Measurements from ENCODE around the gene MTFMT. TPM values are rescaled to one million over a fixed set of nuclear protein-coding genes. Genes with fewer than 3 reads are reported as not detected.

Gene MTFMT
- total RNA-seq, 1 experiment from 2014 or later: 30.4 TPM

DNA sequence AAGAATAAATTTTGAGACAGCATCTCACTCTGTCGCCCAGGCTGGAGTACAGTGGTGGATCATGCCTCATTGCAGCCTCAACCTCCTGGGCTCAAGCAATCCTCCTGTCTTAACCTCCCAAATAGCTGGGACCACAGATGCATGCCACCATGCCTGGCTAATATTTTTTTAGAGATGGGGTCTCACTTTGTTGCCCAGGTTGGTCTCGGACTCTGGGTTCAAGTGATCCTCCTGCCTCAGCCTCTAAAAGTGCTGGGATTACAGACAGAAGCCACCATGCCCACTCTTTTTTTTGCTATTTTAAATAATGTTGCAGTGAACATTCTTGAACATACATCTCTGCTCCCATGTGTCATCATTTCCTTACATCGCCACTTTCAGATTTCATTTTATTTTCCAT lies 9.0 kb upstream of the MTFMT start:
- no peaks in the 10 kb centered on the region for H4K20me1 ChIP-seq (ENCODE audit: insufficient read depth)
- no peaks in the 10 kb centered on the region for H3K79me2 ChIP-seq (ENCODE audit: insufficient read depth, low read length)
- RAD21 ChIA-PET (ENCODE audit: low non-redundant PET in 1 of 2, low total read pairs in 2 of 2, uncharacterized antibody in 2 of 2, unreplicated experiment in 2 of 2): no interaction called here
- H3K4me2 ChIP-seq (ENCODE audit: low read length): no peak overlapping the region
- no TSS peak for BruUV-seq (replicated peaks)
- ATAC-seq (no peak), DNase-seq (ENCODE audit: low read depth, low spot score) (no peak)
- no peaks in the 10 kb centered on the region for H3K9me3 ChIP-seq (ENCODE audit: control insufficient read depth in 1 of 2, insufficient read depth in 1 of 2, low read depth in 1 of 2, low read length in 2 of 2)
- TF ChIP-seq MAX (IDR thresholded peaks at IDR 0.05) (no peak), EZH2phosphoT487 (IDR thresholded peaks at IDR 0.05; ENCODE audit: borderline replicate concordance) (no peak), RAD21 (IDR thresholded peaks at IDR 0.05; ENCODE audit: low read depth) (no peak), CEBPB (IDR thresholded peaks at IDR 0.05; ENCODE audit: low read depth) (no peak), TCF7L2 (IDR thresholded peaks at IDR 0.05; ENCODE audit: borderline replicate concordance, extremely low read depth, insufficient read depth, insufficient read length) (no peak), CBX3 (IDR thresholded peaks at IDR 0.05; ENCODE audit: low read depth) (no peak), ZNF274 (IDR thresholded peaks at IDR 0.05; ENCODE audit: low read depth, low read length) (no peak), YY1 (IDR thresholded peaks at IDR 0.05; ENCODE audit: extremely low read depth, insufficient replicate concordance, low read depth, low read length) (no peak), EGR1 (IDR thresholded peaks at IDR 0.05; ENCODE audit: low read depth) (no peak), ELF1 (IDR thresholded peaks at IDR 0.05; ENCODE audit: borderline replicate concordance, low read depth) (no peak), SIN3A (IDR thresholded peaks at IDR 0.05; ENCODE audit: low read depth) (no peak), EZH2 (IDR thresholded peaks at IDR 0.05) (no peak), POLR2AphosphoS5 (IDR thresholded peaks at IDR 0.05; ENCODE audit: low read depth, low read length) (no peak), SP1 (IDR thresholded peaks at IDR 0.05; ENCODE audit: low read depth) (no peak), SRF (IDR thresholded peaks at IDR 0.05; ENCODE audit: low read depth) (no peak), FOSL1 (IDR thresholded peaks at IDR 0.05; ENCODE audit: low read depth) (no peak)
- TF ChIP-seq, protein P1, sequence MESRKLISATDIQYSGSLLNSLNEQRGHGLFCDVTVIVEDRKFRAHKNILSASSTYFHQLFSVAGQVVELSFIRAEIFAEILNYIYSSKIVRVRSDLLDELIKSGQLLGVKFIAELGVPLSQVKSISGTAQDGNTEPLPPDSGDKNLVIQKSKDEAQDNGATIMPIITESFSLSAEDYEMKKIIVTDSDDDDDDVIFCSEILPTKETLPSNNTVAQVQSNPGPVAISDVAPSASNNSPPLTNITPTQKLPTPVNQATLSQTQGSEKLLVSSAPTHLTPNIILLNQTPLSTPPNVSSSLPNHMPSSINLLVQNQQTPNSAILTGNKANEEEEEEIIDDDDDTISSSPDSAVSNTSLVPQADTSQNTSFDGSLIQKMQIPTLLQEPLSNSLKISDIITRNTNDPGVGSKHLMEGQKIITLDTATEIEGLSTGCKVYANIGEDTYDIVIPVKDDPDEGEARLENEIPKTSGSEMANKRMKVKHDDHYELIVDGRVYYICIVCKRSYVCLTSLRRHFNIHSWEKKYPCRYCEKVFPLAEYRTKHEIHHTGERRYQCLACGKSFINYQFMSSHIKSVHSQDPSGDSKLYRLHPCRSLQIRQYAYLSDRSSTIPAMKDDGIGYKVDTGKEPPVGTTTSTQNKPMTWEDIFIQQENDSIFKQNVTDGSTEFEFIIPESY (IDR thresholded peaks at IDR 0.05; ENCODE audit: extremely low read depth, insufficient replicate concordance, low read length): no peak
- TF ChIP-seq, protein P2, sequence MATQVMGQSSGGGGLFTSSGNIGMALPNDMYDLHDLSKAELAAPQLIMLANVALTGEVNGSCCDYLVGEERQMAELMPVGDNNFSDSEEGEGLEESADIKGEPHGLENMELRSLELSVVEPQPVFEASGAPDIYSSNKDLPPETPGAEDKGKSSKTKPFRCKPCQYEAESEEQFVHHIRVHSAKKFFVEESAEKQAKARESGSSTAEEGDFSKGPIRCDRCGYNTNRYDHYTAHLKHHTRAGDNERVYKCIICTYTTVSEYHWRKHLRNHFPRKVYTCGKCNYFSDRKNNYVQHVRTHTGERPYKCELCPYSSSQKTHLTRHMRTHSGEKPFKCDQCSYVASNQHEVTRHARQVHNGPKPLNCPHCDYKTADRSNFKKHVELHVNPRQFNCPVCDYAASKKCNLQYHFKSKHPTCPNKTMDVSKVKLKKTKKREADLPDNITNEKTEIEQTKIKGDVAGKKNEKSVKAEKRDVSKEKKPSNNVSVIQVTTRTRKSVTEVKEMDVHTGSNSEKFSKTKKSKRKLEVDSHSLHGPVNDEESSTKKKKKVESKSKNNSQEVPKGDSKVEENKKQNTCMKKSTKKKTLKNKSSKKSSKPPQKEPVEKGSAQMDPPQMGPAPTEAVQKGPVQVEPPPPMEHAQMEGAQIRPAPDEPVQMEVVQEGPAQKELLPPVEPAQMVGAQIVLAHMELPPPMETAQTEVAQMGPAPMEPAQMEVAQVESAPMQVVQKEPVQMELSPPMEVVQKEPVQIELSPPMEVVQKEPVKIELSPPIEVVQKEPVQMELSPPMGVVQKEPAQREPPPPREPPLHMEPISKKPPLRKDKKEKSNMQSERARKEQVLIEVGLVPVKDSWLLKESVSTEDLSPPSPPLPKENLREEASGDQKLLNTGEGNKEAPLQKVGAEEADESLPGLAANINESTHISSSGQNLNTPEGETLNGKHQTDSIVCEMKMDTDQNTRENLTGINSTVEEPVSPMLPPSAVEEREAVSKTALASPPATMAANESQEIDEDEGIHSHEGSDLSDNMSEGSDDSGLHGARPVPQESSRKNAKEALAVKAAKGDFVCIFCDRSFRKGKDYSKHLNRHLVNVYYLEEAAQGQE (IDR thresholded peaks at IDR 0.05; ENCODE audit: low read depth): no peak
- TF ChIP-seq, protein P3, sequence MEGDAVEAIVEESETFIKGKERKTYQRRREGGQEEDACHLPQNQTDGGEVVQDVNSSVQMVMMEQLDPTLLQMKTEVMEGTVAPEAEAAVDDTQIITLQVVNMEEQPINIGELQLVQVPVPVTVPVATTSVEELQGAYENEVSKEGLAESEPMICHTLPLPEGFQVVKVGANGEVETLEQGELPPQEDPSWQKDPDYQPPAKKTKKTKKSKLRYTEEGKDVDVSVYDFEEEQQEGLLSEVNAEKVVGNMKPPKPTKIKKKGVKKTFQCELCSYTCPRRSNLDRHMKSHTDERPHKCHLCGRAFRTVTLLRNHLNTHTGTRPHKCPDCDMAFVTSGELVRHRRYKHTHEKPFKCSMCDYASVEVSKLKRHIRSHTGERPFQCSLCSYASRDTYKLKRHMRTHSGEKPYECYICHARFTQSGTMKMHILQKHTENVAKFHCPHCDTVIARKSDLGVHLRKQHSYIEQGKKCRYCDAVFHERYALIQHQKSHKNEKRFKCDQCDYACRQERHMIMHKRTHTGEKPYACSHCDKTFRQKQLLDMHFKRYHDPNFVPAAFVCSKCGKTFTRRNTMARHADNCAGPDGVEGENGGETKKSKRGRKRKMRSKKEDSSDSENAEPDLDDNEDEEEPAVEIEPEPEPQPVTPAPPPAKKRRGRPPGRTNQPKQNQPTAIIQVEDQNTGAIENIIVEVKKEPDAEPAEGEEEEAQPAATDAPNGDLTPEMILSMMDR (IDR thresholded peaks at IDR 0.05 in 2 of 3, conservative IDR thresholded peaks at IDR 0.05 in 1 of 3; ENCODE audit: borderline replicate concordance in 1 of 3, insufficient read depth in 1 of 3, low read depth in 2 of 3, low read length in 2 of 3): no peak
- TF ChIP-seq, protein P4, sequence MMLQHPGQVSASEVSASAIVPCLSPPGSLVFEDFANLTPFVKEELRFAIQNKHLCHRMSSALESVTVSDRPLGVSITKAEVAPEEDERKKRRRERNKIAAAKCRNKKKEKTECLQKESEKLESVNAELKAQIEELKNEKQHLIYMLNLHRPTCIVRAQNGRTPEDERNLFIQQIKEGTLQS (IDR thresholded peaks at IDR 0.05): no peak
- H3K9ac ChIP-seq (ENCODE audit: low read length): no peak overlapping the region
- no peaks in the 10 kb centered on the region for H3K36me3 ChIP-seq (ENCODE audit: control insufficient read depth in 1 of 2, insufficient read depth in 2 of 2, low read length in 2 of 2)
- no peak overlapping the region for H3K4me3 ChIP-seq (replicated peaks in 1 of 2; ENCODE audit: low read depth in 1 of 2, low read length in 2 of 2)
- POLR2A ChIA-PET: no interaction called here
- CTCF ChIA-PET: no interaction called here
- intact Hi-C loops (cut with micrococcal nuclease): no loop called here
- peaks cover 0 to 14% of the 10 kb centered on the region in 2 experiments; a peak in 3 of 4 replicates for H3K4me1 ChIP-seq (ENCODE audit: control insufficient read depth in 1 of 2, insufficient read depth in 2 of 2, low read length in 2 of 2)
- no peaks in the 10 kb centered on the region for H3K9me2 ChIP-seq (ENCODE audit: insufficient read depth)
- no peak overlapping the region for H2AFZ ChIP-seq (ENCODE audit: low read depth, low read length, poor library complexity, severe bottlenecking)
- H3K27ac ChIP-seq (ENCODE audit: low read depth, low read length): no peak overlapping the region
- no peaks in the 10 kb centered on the region for H3K27me3 ChIP-seq (ENCODE audit: insufficient read depth, low read length)

Data from HCT116 (cell line).